H9 (cell line): Measurements from ENCODE around the gene SCGN. TPM values are rescaled to one million over a fixed set of nuclear protein-coding genes. Genes with fewer than 3 reads are reported as not detected.

Experiments
- DNase-seq: peaks from one replicate; pipeline ENCODE4 v3.0.0-alpha.2; 2017
- H2AFZ ChIP-seq: one replicate; pipeline ENCODE4 v1.6.1; 2013; ENCODE audit warnings: mild to moderate bottlenecking, low read length, control low read depth, moderate library complexity
- H2AK5ac ChIP-seq: 2 replicates; pipeline ENCODE4 v1.6.1; 2013; ENCODE audit warnings: low read length, control low read depth, mixed read lengths; ENCODE audit not compliant: insufficient read length
- H2BK120ac ChIP-seq: one replicate; pipeline ENCODE4 v1.6.1; 2013; ENCODE audit warnings: low read depth, mild to moderate bottlenecking, low read length, control low read depth, inconsistent platforms; ENCODE audit not compliant: poor library complexity, severe bottlenecking
- H2BK12ac ChIP-seq: 2 replicates; pipeline ENCODE4 v1.6.1; 2013; ENCODE audit warnings: low read length, control low read depth, mixed read lengths, low read depth; ENCODE audit not compliant: insufficient read length
- H2BK15ac ChIP-seq: 2 replicates; pipeline ENCODE4 v1.6.1; 2013; ENCODE audit warnings: low read depth, low read length, control low read depth
- H2BK20ac ChIP-seq: one replicate; pipeline ENCODE4 v1.6.1; 2013; ENCODE audit warnings: low read depth, mild to moderate bottlenecking, low read length, control low read depth, inconsistent platforms; ENCODE audit not compliant: poor library complexity, severe bottlenecking
- H2BK5ac ChIP-seq: 2 replicates; pipeline ENCODE4 v1.6.1; 2013; ENCODE audit warnings: low read length, control low read depth, mixed read lengths; ENCODE audit not compliant: insufficient read length
- H3K14ac ChIP-seq: 2 replicates; pipeline ENCODE4 v1.6.1; 2013; ENCODE audit warnings: low read length, control low read depth; ENCODE audit not compliant: insufficient read depth
- H3K18ac ChIP-seq: 2 replicates; pipeline ENCODE4 v1.6.1; 2013; ENCODE audit warnings: low read depth, mild to moderate bottlenecking, mixed read lengths, low read length, control low read depth; ENCODE audit not compliant: insufficient read length
- H3K23ac ChIP-seq: 2 replicates; pipeline ENCODE4 v1.6.1; 2013; ENCODE audit warnings: low read length, control low read depth, mixed read lengths, low read depth; ENCODE audit not compliant: insufficient read length
- H3K23me2 ChIP-seq: 2 replicates; pipeline ENCODE4 v1.6.1; 2013; ENCODE audit warnings: low read depth, mild to moderate bottlenecking, mixed read lengths, low read length, control low read depth; ENCODE audit not compliant: insufficient read length, poor library complexity, severe bottlenecking
- H3K27ac ChIP-seq: 2 replicates; pipeline ENCODE4 v1.5.1; 2013; ENCODE audit warnings: low read length, control low read depth, mixed read lengths, low read depth; ENCODE audit not compliant: insufficient read length
- H3K27me3 ChIP-seq: 2 replicates; pipeline ENCODE4 v1.6.1; 2013; ENCODE audit warnings: low read length, control low read depth, inconsistent platforms; ENCODE audit not compliant: insufficient read depth
- H3K4ac ChIP-seq: 2 replicates; pipeline ENCODE4 v1.6.1; 2013; ENCODE audit warnings: low read depth, mild to moderate bottlenecking, control low read depth, inconsistent platforms, low read length, moderate library complexity
- H3K4me1 ChIP-seq: 2 replicates; pipeline ENCODE4 v1.6.1; 2013; ENCODE audit warnings: low read length, control low read depth, inconsistent platforms; ENCODE audit not compliant: insufficient read depth
- H3K4me2 ChIP-seq: 2 replicates; pipeline ENCODE4 v1.6.1; 2013; ENCODE audit warnings: low read length, control low read depth, mixed read lengths; ENCODE audit not compliant: insufficient read length, insufficient read depth
- H3K56ac ChIP-seq: 2 replicates; pipeline ENCODE4 v1.6.1; 2013; ENCODE audit warnings: low read depth, mild to moderate bottlenecking, mixed read lengths, low read length, control low read depth; ENCODE audit not compliant: insufficient read length
- H3K79me1 ChIP-seq: 2 replicates; pipeline ENCODE4 v1.6.1; 2013; ENCODE audit warnings: low read depth, mild to moderate bottlenecking, moderate library complexity, low read length, control low read depth, inconsistent platforms; ENCODE audit not compliant: insufficient read depth, poor library complexity, severe bottlenecking
- H3K79me2 ChIP-seq: 2 replicates; pipeline ENCODE4 v1.6.1; 2013; ENCODE audit warnings: low read length, control low read depth, inconsistent platforms; ENCODE audit not compliant: insufficient read depth
- H3K9ac ChIP-seq: 2 replicates; pipeline ENCODE4 v1.6.1; 2013; ENCODE audit warnings: low read length, control low read depth, mixed read lengths; ENCODE audit not compliant: insufficient read length; ENCODE audit errors: extremely low read depth
- H3K9me3 ChIP-seq: one replicate; pipeline ENCODE4 v1.6.1; 2013; ENCODE audit warnings: low read depth, low read length, inconsistent platforms; ENCODE audit not compliant: control insufficient read depth
- H3T11ph ChIP-seq: one replicate; pipeline ENCODE4 v1.6.1; 2013; ENCODE audit warnings: mild to moderate bottlenecking, low read length, control low read depth, inconsistent platforms
- H4K20me1 ChIP-seq: one replicate; pipeline ENCODE4 v1.6.1; 2013; ENCODE audit not compliant: control insufficient read depth, insufficient read length, insufficient read depth
- H4K5ac ChIP-seq: 2 replicates; pipeline ENCODE4 v1.6.1; 2013; ENCODE audit warnings: low read depth, mild to moderate bottlenecking, mixed read lengths, low read length, control low read depth; ENCODE audit not compliant: insufficient read length
- H4K8ac ChIP-seq: replicated peaks from 2 replicates; pipeline ENCODE4 v1.6.1; 2013; ENCODE audit warnings: low read length, control low read depth, mixed read lengths, low read depth; ENCODE audit not compliant: insufficient read length
- H4K91ac ChIP-seq: 2 replicates; pipeline ENCODE4 v1.6.1; 2013; ENCODE audit warnings: low read depth, mild to moderate bottlenecking, moderate library complexity, mixed read lengths, low read length, control low read depth; ENCODE audit not compliant: insufficient read length
- H3K27ac Mint-ChIP-seq, 3 experiments: 2 replicates in 2 of 3; 3 replicates in 1 of 3; pipeline ENCODE4 v1.8.0; 2020 to 2021; ENCODE audit warnings: mixed read lengths in 3 of 3, mild to moderate bottlenecking in 1 of 3, moderate library complexity in 1 of 3
- H3K27me3 Mint-ChIP-seq: 2 replicates; pipeline ENCODE4 v1.8.0; 2021; ENCODE audit warnings: low read depth, mild to moderate bottlenecking, moderate library complexity, mixed read lengths
- H3K36me3 Mint-ChIP-seq, 3 experiments: 2 replicates in 2 of 3; 3 replicates in 1 of 3; pipeline ENCODE4 v1.8.0; 2020 to 2021; ENCODE audit warnings: low read depth in 3 of 3, mixed read lengths in 3 of 3; ENCODE audit not compliant: insufficient read depth in 1 of 3
- H3K4me1 Mint-ChIP-seq, 2 experiments: 2 replicates each; pipeline ENCODE4 v1.8.0; 2020; ENCODE audit warnings: mixed read lengths in 2 of 2
- H3K4me3 Mint-ChIP-seq, 2 experiments: 2 replicates in 1 of 2; 3 replicates in 1 of 2; pipeline ENCODE4 v1.8.0; 2020 to 2021; ENCODE audit warnings: mild to moderate bottlenecking in 2 of 2, mixed read lengths in 2 of 2, moderate library complexity in 1 of 2
- H3K9me3 Mint-ChIP-seq, 2 experiments: 2 replicates in 1 of 2; 3 replicates in 1 of 2; pipeline ENCODE4 v1.8.0; 2020; ENCODE audit warnings: mild to moderate bottlenecking in 2 of 2, mixed read lengths in 2 of 2, moderate library complexity in 1 of 2
- WGBS: extraction: QIAGEN DNeasy Blood & Tissue Kit; methylation state at CpG from one replicate; pipeline ENCODE4 v1.1.7; 2013; ENCODE audit warnings: missing lambda C conversion rate, low lambda C conversion rate, mixed read lengths; ENCODE audit not compliant: insufficient read length; ENCODE audit errors: extremely low coverage; 5-methylcytosine and 5-hydroxymethylcytosine counted together
- total RNA-seq: library from RNA; stranded (reverse); gene quantifications from 2 replicates; pipeline ENCODE4 v1.2.1, GENCODE V29; 2021
- TF ChIP-seq, protein P1 (sequence below): fragments of 200-600 bp; sonication (generic); conservative IDR thresholded peaks from 3 replicates; pipeline ENCODE4 v1.8.0; 2021; ENCODE audit warnings: antibody characterized with exemption, mild to moderate bottlenecking

SCGN gene
- total RNA-seq, 1 experiment from 2014 or later = not detected

DNA sequence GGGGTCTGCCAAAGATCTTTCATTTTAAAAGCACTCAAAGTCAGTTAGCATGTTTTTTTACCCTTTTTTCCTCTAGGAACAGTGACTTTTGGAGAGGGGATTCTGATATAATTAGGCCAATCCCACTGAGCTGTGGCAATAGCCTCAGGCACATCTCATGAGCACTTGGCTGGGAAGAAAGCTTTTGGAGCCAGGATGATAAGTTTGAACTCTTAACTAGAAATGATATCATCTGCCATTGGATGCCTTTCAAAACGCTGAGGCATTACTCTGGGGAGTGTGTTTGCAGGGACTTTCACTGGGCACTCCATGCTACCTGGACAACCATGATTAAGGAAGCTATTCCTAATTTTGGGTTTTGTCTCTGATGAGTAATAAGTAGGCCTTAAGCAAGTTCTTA is 3.7 kb downstream of the SCGN start:
- peaks cover 53% of the 10 kb centered on the region for H3K27me3 Mint-ChIP-seq

More for the DNA sequence above, 3.7 kb downstream of the SCGN start:
- no peak for DNase-seq
- H3K9me3 Mint-ChIP-seq = no peaks in the 10 kb centered on the region
- Histone ChIP-seq H3T11ph (no peak overlapping the region), H4K20me1 (no peaks in the 10 kb centered on the region), H2BK12ac (no peak overlapping the region), H4K8ac (no peak overlapping the region), H3K4ac (no peak overlapping the region), H2BK15ac (no peak overlapping the region), H3K9me3 (no peaks in the 10 kb centered on the region), H2BK20ac (no peak overlapping the region), H2BK120ac (no peak overlapping the region), H3K18ac (no peak overlapping the region), H3K23me2 (no peaks in the 10 kb centered on the region), H3K4me2 (no peak overlapping the region), H3K79me1 (no peaks in the 10 kb centered on the region), H2AFZ (no peak overlapping the region), H4K91ac (no peak overlapping the region), H3K9ac (no peak overlapping the region), H3K4me1 (no peaks in the 10 kb centered on the region), H3K27ac (no peak overlapping the region), H3K79me2 (no peaks in the 10 kb centered on the region), H3K23ac (no peak overlapping the region), H3K27me3 (peaks cover 4% of the 10 kb centered on the region), H2AK5ac (no peak overlapping the region), H3K14ac (no peak overlapping the region), H3K56ac (no peak overlapping the region), H4K5ac (no peak overlapping the region), H2BK5ac (no peak overlapping the region)
- H3K36me3 Mint-ChIP-seq = no peaks in the 10 kb centered on the region
- H3K27ac Mint-ChIP-seq = no peak overlapping the region
- no peak overlapping the region for H3K4me3 Mint-ChIP-seq
- peaks cover 6 to 9% of the 10 kb centered on the region in 2 experiments; a peak in 3 of 4 replicates for H3K4me1 Mint-ChIP-seq
- no CpG with 5 or more reads among the region's 1 CpG for WGBS
- TF ChIP-seq, protein P1, sequence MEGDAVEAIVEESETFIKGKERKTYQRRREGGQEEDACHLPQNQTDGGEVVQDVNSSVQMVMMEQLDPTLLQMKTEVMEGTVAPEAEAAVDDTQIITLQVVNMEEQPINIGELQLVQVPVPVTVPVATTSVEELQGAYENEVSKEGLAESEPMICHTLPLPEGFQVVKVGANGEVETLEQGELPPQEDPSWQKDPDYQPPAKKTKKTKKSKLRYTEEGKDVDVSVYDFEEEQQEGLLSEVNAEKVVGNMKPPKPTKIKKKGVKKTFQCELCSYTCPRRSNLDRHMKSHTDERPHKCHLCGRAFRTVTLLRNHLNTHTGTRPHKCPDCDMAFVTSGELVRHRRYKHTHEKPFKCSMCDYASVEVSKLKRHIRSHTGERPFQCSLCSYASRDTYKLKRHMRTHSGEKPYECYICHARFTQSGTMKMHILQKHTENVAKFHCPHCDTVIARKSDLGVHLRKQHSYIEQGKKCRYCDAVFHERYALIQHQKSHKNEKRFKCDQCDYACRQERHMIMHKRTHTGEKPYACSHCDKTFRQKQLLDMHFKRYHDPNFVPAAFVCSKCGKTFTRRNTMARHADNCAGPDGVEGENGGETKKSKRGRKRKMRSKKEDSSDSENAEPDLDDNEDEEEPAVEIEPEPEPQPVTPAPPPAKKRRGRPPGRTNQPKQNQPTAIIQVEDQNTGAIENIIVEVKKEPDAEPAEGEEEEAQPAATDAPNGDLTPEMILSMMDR = no peak
